ENCODE results near the gene ANO5.
A peak's percentile ranks its signal among the peaks of the same experiment; 100 is the strongest.

The ANO5 gene

GRCh38 chr11:22216940-22217339 lies 24.1 kb downstream of the ANO5 start:
- TF ChIP-seq, protein P1, sequence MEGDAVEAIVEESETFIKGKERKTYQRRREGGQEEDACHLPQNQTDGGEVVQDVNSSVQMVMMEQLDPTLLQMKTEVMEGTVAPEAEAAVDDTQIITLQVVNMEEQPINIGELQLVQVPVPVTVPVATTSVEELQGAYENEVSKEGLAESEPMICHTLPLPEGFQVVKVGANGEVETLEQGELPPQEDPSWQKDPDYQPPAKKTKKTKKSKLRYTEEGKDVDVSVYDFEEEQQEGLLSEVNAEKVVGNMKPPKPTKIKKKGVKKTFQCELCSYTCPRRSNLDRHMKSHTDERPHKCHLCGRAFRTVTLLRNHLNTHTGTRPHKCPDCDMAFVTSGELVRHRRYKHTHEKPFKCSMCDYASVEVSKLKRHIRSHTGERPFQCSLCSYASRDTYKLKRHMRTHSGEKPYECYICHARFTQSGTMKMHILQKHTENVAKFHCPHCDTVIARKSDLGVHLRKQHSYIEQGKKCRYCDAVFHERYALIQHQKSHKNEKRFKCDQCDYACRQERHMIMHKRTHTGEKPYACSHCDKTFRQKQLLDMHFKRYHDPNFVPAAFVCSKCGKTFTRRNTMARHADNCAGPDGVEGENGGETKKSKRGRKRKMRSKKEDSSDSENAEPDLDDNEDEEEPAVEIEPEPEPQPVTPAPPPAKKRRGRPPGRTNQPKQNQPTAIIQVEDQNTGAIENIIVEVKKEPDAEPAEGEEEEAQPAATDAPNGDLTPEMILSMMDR (IDR thresholded peaks at IDR 0.05; ENCODE audit: control insufficient read depth, insufficient read depth, low read depth, low read length, missing control alignments), result no peak
- no peak overlapping the region for H3K4me3 ChIP-seq (ENCODE audit: control insufficient read depth, low read depth, low read length)
- DNase-seq (ENCODE audit: low read depth), result no peak

DNA sequence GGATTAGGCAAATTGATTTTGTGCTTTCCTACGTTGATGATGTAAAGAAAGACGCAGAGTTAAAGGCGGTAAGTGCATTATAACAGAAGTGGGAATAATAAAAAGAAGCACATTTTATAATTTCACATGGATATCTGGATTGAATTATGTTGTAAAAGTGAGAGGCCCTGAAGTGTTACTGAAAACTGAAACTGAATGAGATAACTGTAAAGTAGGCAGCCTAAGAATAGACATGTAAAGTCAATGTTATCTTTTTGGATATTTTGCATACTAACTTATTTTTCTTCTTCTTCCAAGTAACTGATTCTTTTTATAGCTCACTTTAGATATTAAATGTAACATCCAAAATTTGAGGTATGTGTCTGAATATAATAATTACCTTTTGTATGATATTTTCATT lies 28.3 kb downstream of the ANO5 start:
- TF ChIP-seq, protein P1 (IDR thresholded peaks at IDR 0.05; ENCODE audit: control insufficient read depth, insufficient read depth, low read depth, low read length, missing control alignments), result no peak
- no peak for DNase-seq (ENCODE audit: low read depth)
- H3K4me3 ChIP-seq (ENCODE audit: control insufficient read depth, low read depth, low read length), result no peak overlapping the region

- DNase-seq (ENCODE audit: low read depth), result no peak
- H3K4me3 ChIP-seq (ENCODE audit: control insufficient read depth, low read depth, low read length), result no peak overlapping the region
- TF ChIP-seq, protein P1 (IDR thresholded peaks at IDR 0.05; ENCODE audit: control insufficient read depth, insufficient read depth, low read depth, low read length, missing control alignments), result no peak
These were observed 32.3 kb downstream of the ANO5 start for GRCh38 chr11:22225190-22225589.

DNA sequence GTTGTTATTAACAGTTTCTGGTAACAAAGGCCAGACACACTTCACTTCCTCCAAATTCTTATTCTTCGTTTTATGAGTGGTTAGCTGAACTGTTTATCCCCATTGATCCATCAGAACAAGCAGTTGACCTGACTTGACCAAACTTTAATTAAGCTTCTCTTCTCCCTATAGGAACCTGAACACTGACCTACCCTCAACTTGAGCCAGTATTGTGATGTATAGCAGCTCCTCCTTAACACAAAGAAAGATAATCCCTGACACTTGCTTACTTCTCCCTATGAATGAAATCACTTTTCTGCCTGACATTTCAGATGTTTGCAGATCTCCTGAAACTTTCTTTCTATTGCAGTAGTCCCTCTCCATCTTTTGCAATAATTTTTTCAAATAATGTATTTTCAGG lies 41.9 kb downstream of the ANO5 start:
- no peak overlapping the region for H3K4me3 ChIP-seq (ENCODE audit: control insufficient read depth, low read depth, low read length)
- DNase-seq (ENCODE audit: low read depth), result no peak
- TF ChIP-seq, protein P1 (IDR thresholded peaks at IDR 0.05; ENCODE audit: control insufficient read depth, insufficient read depth, low read depth, low read length, missing control alignments), result no peak

DNA sequence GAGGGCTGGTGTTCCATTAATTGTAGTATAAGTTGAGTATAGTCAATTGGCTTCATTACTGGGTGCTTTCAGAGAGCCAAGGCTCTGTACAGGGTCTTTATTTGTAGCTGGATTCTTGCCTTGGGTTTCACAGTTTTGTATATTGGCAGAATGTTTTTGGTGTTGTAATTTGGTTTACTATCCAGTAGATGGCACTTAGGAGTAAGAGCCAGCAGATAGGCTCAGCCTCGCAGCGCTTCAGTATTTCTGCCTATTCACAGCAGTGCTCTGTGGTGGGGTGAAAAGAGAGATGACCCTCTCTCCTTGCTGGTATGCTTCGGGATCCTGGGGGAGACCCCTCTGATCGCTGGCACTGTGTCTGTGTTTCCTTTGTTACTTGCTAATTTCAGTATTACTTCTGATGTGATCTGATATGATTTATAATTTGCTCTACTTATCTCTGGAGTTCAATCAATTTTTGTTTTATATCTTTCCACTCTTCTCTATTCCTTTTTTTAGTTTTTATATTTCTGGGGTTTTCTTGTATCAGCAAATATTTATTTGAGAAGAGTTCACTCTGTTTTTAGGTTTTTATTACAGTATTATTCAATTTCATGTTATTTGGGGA lies 52.2 kb downstream of the ANO5 start:
- peak; percentile 2 for DNase-seq (ENCODE audit: low read depth)
- no peak overlapping the region for H3K4me3 ChIP-seq (ENCODE audit: control insufficient read depth, low read depth, low read length)
- TF ChIP-seq, protein P1 (IDR thresholded peaks at IDR 0.05; ENCODE audit: control insufficient read depth, insufficient read depth, low read depth, low read length, missing control alignments), result peak; percentile 56

GRCh38 chr11:22246992-22247391 lies 54.1 kb downstream of the ANO5 start:
- DNase-seq (ENCODE audit: low read depth), result no peak
- H3K4me3 ChIP-seq (ENCODE audit: control insufficient read depth, low read depth, low read length), result no peak overlapping the region
- TF ChIP-seq, protein P1 (IDR thresholded peaks at IDR 0.05; ENCODE audit: control insufficient read depth, insufficient read depth, low read depth, low read length, missing control alignments), result no peak

DNA sequence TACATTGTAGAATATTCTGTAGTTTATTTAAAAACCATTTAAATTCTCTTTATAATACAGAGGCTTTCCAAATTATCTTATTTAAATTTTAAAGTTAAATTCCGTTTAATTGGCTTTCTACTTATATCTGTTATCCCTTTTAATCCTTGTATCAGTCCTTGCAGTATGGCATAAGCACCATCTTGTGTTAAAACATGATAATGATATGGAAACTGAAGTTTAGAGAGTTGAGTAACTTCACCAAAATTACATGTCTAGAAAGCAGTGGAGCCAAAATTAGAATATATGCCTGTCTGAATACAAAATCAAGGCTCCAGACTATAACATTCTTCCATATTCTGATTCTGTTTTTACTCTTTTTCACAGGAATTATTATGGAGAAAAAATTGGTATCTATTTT lies 57.0 kb downstream of the ANO5 start:
- DNase-seq (ENCODE audit: low read depth), result no peak
- TF ChIP-seq, protein P1 (IDR thresholded peaks at IDR 0.05; ENCODE audit: control insufficient read depth, insufficient read depth, low read depth, low read length, missing control alignments), result no peak

More for the DNA sequence above, 57.0 kb downstream of the ANO5 start:
- H3K4me3 ChIP-seq (ENCODE audit: control insufficient read depth, low read depth, low read length), result no peak overlapping the region

Data from AG09309 (cell line).